Thyroid gland (tissue), 4 donors: ENCODE results near the gene TSPAN12.

Source experiments
- POLR2A ChIP-seq, 2 donors: fragments of 450-650 bp; IDR thresholded peaks; one replicate each; pipeline ENCODE4 v1.6.1; 2017; ENCODE audit warnings: antibody characterized with exemption in 2 of 2, mild to moderate bottlenecking in 2 of 2, moderate library complexity in 1 of 2
- TF ChIP-seq, protein P1 (sequence below), 6 experiments: fragments of 200-600 bp in 3 of 6; fragments of 450-650 bp in 3 of 6; sonication (generic) in 3 of 6; IDR thresholded peaks; one replicate each; pipeline ENCODE4 v1.5.1; 2016 to 2019; ENCODE audit warnings: antibody characterized with exemption in 6 of 6, mild to moderate bottlenecking in 2 of 6, inconsistent platforms in 1 of 6, moderate library complexity in 1 of 6

DNA sequence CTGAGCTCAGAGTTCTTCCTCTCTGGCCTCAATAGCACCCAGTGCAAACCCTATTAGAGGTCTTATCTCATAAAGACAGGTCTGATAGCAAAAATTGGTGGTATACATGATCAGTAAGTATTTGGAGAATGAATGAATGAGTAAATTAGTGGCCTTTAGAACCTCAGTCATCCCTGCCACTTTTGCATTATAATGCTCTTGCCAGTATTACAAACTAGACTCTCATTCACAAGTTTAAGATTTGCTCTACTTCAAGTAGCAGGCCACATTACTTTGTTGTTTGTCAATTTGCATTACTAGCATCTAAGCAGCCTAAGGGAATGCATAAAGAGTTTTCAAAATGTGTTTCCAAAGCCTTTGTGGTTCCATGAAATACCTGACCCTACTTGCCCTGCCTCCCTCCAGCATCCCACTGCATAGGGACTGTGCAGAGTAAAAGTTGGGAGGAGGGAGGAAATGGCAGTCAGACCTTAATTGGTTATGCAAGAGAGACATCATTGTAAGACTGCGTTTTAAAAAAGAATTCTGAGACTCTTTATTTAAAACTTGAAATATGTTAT lies 21.3 kb downstream of the TSPAN12 start:
- TF ChIP-seq, protein P1, sequence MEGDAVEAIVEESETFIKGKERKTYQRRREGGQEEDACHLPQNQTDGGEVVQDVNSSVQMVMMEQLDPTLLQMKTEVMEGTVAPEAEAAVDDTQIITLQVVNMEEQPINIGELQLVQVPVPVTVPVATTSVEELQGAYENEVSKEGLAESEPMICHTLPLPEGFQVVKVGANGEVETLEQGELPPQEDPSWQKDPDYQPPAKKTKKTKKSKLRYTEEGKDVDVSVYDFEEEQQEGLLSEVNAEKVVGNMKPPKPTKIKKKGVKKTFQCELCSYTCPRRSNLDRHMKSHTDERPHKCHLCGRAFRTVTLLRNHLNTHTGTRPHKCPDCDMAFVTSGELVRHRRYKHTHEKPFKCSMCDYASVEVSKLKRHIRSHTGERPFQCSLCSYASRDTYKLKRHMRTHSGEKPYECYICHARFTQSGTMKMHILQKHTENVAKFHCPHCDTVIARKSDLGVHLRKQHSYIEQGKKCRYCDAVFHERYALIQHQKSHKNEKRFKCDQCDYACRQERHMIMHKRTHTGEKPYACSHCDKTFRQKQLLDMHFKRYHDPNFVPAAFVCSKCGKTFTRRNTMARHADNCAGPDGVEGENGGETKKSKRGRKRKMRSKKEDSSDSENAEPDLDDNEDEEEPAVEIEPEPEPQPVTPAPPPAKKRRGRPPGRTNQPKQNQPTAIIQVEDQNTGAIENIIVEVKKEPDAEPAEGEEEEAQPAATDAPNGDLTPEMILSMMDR (IDR thresholded peaks at IDR 0.05) = no peak
- no peak for TF ChIP-seq POLR2A (IDR thresholded peaks at IDR 0.05)
